Urinary bladder (tissue), 4 donors: ENCODE results near the gene CEACAM19. TPM values are rescaled to one million over a fixed set of nuclear protein-coding genes. Genes with fewer than 3 reads are reported as not detected.
"Not testable (repeated sequence)": the region's sequence is repeated elsewhere in the genome, so short reads cannot be mapped to it uniquely, and the experiment has no call there.

Experiments
- DNase-seq: peaks from one replicate; pipeline ENCODE4 v3.0.0-alpha.2; 2015; ENCODE audit errors: extremely low spot score
- H3K27ac ChIP-seq: one replicate; pipeline ENCODE4 v1.5.1; 2013; ENCODE audit warnings: low read depth, mild to moderate bottlenecking, moderate library complexity
- H3K36me3 ChIP-seq: one replicate; pipeline ENCODE4 v1.6.1; 2013; ENCODE audit warnings: mild to moderate bottlenecking, moderate library complexity; ENCODE audit not compliant: insufficient read depth
- H3K4me1 ChIP-seq: one replicate; pipeline ENCODE4 v1.6.1; 2013; ENCODE audit warnings: mild to moderate bottlenecking, moderate library complexity; ENCODE audit not compliant: insufficient read depth
- H3K4me3 ChIP-seq: one replicate; pipeline ENCODE4 v1.5.1; 2013; ENCODE audit warnings: low read depth, low read length
- WGBS: extraction: QIAGEN DNeasy Blood & Tissue Kit; methylation state at CpG from one replicate; pipeline ENCODE4 v1.1.7; 2013; 5-methylcytosine and 5-hydroxymethylcytosine counted together
- polyA plus RNA-seq: library from polyadenylated mRNA; stranded (reverse); fragments of 200-250 nt; gene quantifications from one replicate; pipeline ENCODE4 v1.2.3, GENCODE V29; 2013
- total RNA-seq: library from RNA; depleted of rRNA; stranded (reverse); fragments of >200 nt; gene quantifications from one replicate; pipeline ENCODE4 v1.2.3, GENCODE V29; 2014
- donor health status: healthy with polysubstance abuse.
- donor health status: healthy.

Gene CEACAM19, protein sequence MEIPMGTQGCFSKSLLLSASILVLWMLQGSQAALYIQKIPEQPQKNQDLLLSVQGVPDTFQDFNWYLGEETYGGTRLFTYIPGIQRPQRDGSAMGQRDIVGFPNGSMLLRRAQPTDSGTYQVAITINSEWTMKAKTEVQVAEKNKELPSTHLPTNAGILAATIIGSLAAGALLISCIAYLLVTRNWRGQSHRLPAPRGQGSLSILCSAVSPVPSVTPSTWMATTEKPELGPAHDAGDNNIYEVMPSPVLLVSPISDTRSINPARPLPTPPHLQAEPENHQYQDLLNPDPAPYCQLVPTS
- 1.8 TPM for total RNA-seq
- polyA plus RNA-seq, result 4.9 TPM

DNA sequence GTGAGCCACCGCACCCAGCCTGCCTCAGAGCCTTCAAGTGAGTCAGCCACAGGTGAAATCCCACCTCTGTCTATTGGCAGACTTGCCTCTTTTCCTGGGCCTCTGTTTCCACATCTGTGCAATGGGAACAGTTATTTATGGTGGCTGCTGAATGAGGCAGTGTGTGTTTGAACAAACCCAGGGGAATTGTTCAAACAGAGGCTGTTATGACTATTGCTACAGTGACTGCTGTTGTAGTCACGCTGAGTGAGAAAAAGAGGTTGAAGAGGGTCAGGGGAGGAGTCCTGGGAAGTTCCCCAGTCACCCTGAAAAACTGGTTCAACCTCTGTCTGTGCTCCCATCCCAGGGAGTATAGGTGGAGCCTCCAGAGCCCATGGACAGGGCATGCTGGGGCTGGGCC is at the start of gene CEACAM19:
CEACAM19 (plus strand) TSS at position 83 of the 400 bp plus-strand sequence. CDS start 450 bp downstream, outside the sequence.
- DNase-seq, result no peak
- WGBS, result 84% methylated on average over 2 of the region's 2 CpGs

GRCh38 chr19:44623080-44623479 is 48.2 kb upstream of the CEACAM19 start:
- no peak overlapping the region for H3K4me3 ChIP-seq
- no peaks in the 10 kb centered on the region for H3K4me1 ChIP-seq
- no peak overlapping the region for H3K27ac ChIP-seq
- no peaks in the 10 kb centered on the region for H3K36me3 ChIP-seq
- 47% methylated on average over 5 of the region's 5 CpGs for WGBS
- no peak for DNase-seq

More for the DNA sequence above, at the start of gene CEACAM19:
- no peak within 1 kb of the TSS for H3K4me3 ChIP-seq
- H3K36me3 ChIP-seq, result no peaks in the 10 kb centered on the region
- H3K27ac ChIP-seq, result no peak within 1 kb of the TSS
- no peaks in the 10 kb centered on the region for H3K4me1 ChIP-seq

DNA sequence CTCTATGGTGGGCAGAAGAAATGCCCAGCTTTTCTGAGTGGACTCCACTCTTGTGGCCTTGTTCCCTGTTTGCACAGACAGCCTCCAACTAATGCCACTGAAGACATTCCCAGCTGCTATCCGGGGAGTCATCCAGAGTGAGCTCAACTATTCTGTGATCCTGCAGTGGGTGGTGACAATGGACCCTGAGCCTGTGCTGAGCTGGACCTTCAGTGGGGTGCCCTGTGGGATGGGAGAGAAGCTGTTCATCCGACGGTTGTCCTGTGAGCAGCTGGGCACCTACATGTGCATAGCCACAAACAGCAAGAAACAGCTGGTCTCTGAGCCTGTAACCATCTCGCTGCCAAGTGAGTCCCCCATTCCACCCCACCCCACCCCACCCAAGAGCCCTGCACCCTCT is 47.7 kb upstream of the CEACAM19 start:
- H3K4me1 ChIP-seq, result no peaks in the 10 kb centered on the region
- 85% methylated on average over 4 of the region's 4 CpGs for WGBS
- no peak overlapping the region for H3K27ac ChIP-seq
- no peaks in the 10 kb centered on the region for H3K36me3 ChIP-seq
- DNase-seq, result no peak
- no peak overlapping the region for H3K4me3 ChIP-seq

GRCh38 chr19:44624840-44625354 is 46.4 kb upstream of the CEACAM19 start:
- no peak for DNase-seq
- H3K36me3 ChIP-seq, result no peaks in the 10 kb centered on the region
- H3K27ac ChIP-seq, result no peak overlapping the region
- no peaks in the 10 kb centered on the region for H3K4me1 ChIP-seq
- 94% methylated on average over 4 of the region's 4 CpGs for WGBS
- H3K4me3 ChIP-seq, result no peak overlapping the region

DNA sequence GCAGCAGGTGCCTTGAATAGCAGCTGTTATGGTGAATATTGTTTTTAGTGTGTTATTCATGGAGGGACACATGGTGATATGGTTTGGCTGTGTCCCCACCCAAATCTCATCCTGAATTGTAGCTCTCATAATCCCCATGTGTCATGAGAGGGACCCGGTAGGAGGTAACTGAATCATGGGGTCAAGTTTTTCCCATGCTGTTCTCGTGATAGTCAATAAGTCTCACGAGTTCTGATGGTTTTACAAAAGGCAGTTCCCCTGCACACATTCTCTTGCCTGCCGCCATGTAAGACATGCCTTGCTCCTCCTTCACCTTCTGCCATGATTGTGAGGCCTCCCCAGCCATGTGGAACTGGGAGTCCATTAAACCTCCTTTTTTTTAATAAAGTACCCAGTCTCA is 45.6 kb upstream of the CEACAM19 start:
- not testable (repeated sequence) for DNase-seq, H3K36me3 ChIP-seq, H3K4me3 ChIP-seq, H3K4me1 ChIP-seq, H3K27ac ChIP-seq
- WGBS, result 86% methylated on average over 4 of the region's 4 CpGs

- WGBS, result 14% methylated on average over 1 of the region's 1 CpG
- Histone ChIP-seq H3K36me3 (no peaks in the 10 kb centered on the region), H3K4me3 (no peak overlapping the region), H3K27ac (no peak overlapping the region), H3K4me1 (no peaks in the 10 kb centered on the region)
- DNase-seq, result no peak
Observed at GRCh38 chr19:44626048-44626624, 45.1 kb upstream of the CEACAM19 start.

- no peak overlapping the region for H3K4me3 ChIP-seq
- 95% methylated on average over 4 of the region's 4 CpGs for WGBS
- H3K27ac ChIP-seq, result no peak overlapping the region
- no peak for DNase-seq
- H3K36me3 ChIP-seq, result no peaks in the 10 kb centered on the region
- H3K4me1 ChIP-seq, result no peaks in the 10 kb centered on the region
Observed at GRCh38 chr19:44627631-44628030, 43.7 kb upstream of the CEACAM19 start.

GRCh38 chr19:44628793-44629192 is 42.5 kb upstream of the CEACAM19 start:
- WGBS, result 90% methylated on average over 3 of the region's 3 CpGs
- Histone ChIP-seq H3K36me3 (no peaks in the 10 kb centered on the region), H3K4me1 (no peaks in the 10 kb centered on the region), H3K27ac (no peak overlapping the region), H3K4me3 (no peak overlapping the region)
- no peak for DNase-seq

DNA sequence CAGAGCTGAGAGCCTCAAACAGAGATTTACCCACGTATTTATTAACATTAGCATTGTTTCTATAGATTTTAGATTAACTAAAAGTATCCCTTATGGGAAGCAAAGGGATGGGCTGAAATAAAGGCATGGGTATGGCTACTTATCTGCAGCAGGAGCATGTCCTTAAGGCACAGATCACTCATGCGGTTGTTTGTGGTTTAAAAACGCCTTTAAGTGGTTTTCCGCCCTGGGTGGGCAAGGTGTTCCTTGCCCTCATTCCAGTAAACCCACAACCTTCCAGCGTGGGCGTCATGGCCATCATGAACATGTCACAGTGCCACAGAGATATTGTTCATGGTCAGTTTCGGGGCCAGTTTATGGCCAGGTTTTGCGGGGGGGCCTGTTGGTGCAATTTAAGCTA is 39.7 kb upstream of the CEACAM19 start:
- DNase-seq, H3K4me1 ChIP-seq, H3K27ac ChIP-seq, H3K4me3 ChIP-seq, H3K36me3 ChIP-seq: not testable (repeated sequence)
- 89% methylated on average over 8 of the region's 8 CpGs for WGBS

DNA sequence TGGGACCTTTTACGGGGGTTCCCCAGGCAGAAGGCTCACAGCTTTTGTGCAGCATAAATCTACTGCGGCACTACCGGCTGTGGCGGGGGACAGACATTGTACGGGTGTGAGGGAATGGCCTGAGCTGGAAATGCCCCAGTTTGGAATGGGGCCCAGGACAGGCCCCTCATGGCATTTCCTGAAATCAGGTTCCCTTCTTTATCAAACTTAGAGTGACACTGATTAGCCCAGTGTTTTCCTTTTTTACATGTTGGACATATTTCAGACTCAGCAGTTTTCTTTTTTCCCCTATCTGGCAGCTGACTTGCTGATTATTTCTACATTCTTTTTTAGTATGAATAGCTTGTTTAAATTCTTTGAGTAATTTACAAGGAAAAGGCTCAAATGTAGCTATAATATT is 37.2 kb upstream of the CEACAM19 start:
- DNase-seq, H3K4me1 ChIP-seq: not testable (repeated sequence)
- 18% methylated on average over 5 of the region's 5 CpGs for WGBS

DNA sequence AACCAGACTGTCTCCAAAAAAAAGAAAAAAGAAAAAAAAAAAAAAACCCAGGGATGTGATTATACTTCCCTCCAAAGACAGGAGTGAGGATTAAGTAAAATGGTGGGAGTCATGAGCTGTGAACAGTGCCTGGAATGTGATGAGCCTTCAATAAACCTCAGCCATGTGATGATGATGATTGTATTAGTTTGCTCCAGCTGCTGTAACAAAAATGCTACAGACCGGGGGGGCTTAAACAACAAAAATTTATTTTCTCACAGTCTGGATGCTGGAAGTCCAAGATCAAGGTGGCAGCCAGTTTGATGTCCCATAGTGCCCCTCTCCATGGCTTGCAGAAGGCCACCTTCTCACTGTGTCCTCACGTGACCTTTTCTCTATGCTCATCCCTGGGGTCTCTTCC is 36.5 kb upstream of the CEACAM19 start:
- no peaks in the 10 kb centered on the region for H3K4me1 ChIP-seq
- DNase-seq, result no peak
- H3K4me3 ChIP-seq, result no peak overlapping the region
- H3K36me3 ChIP-seq, result no peaks in the 10 kb centered on the region
- no peak overlapping the region for H3K27ac ChIP-seq
- WGBS, result 96% methylated on average over 2 of the region's 2 CpGs

More for the DNA sequence above, 37.2 kb upstream of the CEACAM19 start:
- H3K36me3 ChIP-seq, H3K4me3 ChIP-seq, H3K27ac ChIP-seq: not testable (repeated sequence)

DNA sequence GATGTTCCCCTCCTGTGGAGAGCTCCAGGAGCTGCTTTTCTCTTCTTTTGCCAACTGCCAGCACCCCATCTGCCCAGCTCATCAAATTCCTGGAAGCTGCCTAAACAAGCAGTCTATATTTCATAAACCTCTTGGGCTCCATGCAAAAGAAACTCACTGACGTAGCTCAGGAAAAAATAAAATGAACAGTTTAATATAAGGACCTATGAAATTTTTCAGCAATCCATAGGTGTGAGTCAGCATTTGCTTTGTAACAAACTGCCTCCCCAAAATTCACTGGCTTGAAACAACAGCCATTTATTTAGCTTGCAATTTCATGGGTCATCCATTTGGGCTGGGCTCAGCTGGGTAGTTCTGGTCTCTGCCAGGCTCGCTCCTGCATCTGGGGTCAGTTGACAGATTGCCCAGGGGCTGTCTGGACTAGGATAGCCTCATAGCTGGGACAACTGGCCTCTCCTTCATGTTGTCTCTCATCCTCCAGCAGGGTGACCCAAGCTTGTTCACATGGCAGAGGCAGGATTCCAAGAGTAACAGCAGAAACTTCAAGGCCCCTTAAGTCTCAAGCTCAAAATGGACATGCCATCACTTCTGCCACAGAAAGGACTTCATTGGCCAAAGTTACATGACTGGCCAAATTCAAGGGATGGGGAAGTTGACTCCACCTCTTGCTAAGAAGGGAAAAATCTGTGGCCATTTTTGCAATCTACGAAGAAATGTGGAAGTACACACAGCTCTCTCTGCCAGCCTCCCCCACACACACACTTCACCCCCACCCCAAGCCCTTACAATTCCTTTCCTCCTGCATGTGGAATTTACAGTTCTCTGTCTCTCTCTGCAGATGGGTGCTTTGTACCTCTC is 35.5 kb upstream of the CEACAM19 start:
- no peak overlapping the region for H3K27ac ChIP-seq
- WGBS, result 80% methylated on average over 3 of the region's 3 CpGs
- H3K4me3 ChIP-seq, result no peak overlapping the region
- DNase-seq, result no peak
- no peaks in the 10 kb centered on the region for H3K4me1 ChIP-seq
- H3K36me3 ChIP-seq, result no peaks in the 10 kb centered on the region

DNA sequence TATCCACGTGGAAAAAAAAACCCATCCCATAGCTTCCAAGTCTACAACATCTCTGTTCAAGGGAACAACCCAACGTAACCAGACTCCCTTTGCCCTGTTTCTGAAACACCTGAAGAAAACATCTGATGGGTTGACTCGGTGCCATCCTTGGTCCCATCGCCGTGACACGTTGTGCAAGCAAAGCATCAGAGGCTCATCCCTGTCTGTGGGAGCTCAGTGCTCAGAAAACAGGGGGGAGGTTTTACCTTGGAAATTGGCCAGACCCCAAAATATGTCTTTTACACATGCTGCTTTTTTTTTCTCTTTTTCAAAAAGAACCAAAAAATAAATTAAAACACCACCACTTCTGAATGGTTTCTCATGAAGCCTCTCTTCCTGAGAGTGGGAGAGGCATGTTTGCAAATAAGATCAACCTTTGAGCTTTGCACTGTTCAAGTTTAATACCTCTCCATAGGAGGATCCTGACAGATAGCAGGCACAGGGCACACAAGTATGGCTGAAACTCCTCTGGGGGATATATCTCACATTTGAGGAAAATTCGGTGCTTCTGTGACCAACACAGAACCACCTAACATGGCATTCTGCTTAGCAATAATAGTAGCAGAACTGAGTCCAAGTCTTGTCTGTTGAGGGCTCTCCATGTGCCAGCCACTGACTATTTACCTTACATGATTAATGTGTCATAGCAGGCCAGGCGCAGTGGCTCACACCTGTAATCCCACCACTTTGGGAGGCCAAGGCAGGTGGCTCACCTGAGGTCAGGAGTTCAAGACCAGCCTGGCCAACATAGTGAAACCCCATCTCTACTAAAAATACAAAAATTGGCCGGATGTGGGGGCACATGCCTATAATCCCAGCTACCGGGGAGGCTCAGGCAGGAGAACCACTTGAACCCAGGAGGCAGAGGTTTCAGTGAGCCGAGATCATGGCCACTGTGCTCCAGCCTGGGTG is 34.6 kb upstream of the CEACAM19 start:
- Histone ChIP-seq H3K27ac (no peak overlapping the region), H3K4me3 (no peak overlapping the region), H3K4me1 (no peaks in the 10 kb centered on the region), H3K36me3 (no peaks in the 10 kb centered on the region)
- DNase-seq, result no peak
- 84% methylated on average over 11 of the region's 11 CpGs for WGBS
